K562 (cell line): ENCODE results near the gene ZNRF2. TPM values are rescaled to one million over a fixed set of nuclear protein-coding genes. Genes with fewer than 3 reads are reported as not detected.
A peak's percentile ranks its signal among the peaks of the same experiment; 100 is the strongest.
"Not testable (repeated sequence)": the region's sequence is repeated elsewhere in the genome, so short reads cannot be mapped to it uniquely, and the experiment has no call there.

ENCODE experiments used
- ARID1B ChIP-seq: fragments of 450-650 bp; IDR thresholded peaks from 2 replicates; pipeline ENCODE4 v1.6.1; 2016; ENCODE audit warnings: antibody characterized with exemption, mild to moderate bottlenecking, inconsistent platforms
- ARID3A ChIP-seq: IDR thresholded peaks from 2 replicates; pipeline ENCODE4 v1.6.1; 2012; ENCODE audit warnings: low read depth, low read length, improper control_type of control experiment, borderline replicate concordance
- CBFA2T3 ChIP-seq: fragments of 450-650 bp; IDR thresholded peaks from 2 replicates; pipeline ENCODE4 v1.6.1; 2017
- DPF2 ChIP-seq: fragments of 450-650 bp; IDR thresholded peaks from 2 replicates; pipeline ENCODE4 v1.6.1; 2016
- FOXM1 ChIP-seq, 2 experiments: fragments of 450-650 bp in 1 of 2; sonication (generic) in 1 of 2; formaldehyde crosslinking in 1 of 2; IDR thresholded peaks; 2 replicates each; pipeline versions ENCODE4 v1.6.1 to v1.9.0; 2017 to 2022; ENCODE audit warnings: low read depth in 2 of 2, mild to moderate bottlenecking in 2 of 2, missing genetic modification reagents in 1 of 2, moderate library complexity in 1 of 2
- HDAC2 ChIP-seq: fragments of 450-650 bp; IDR thresholded peaks from 2 replicates; pipeline ENCODE4 v1.6.1; 2016; ENCODE audit warnings: mild to moderate bottlenecking
- KDM1A ChIP-seq, 2 experiments: fragments of 450-650 bp; IDR thresholded peaks; 2 replicates each; pipeline ENCODE4 v1.6.1; 2016; ENCODE audit warnings: mild to moderate bottlenecking in 2 of 2
- KLF16 ChIP-seq: IDR thresholded peaks from 2 replicates; pipeline ENCODE4 v1.6.1; 2016; ENCODE audit warnings: antibody characterized with exemption
- LEF1 ChIP-seq: fragments of 450-650 bp; IDR thresholded peaks from 2 replicates; pipeline ENCODE4 v1.6.1; 2016; ENCODE audit warnings: mild to moderate bottlenecking
- MAFF ChIP-seq: IDR thresholded peaks from 2 replicates; pipeline ENCODE4 v1.6.1; 2012; ENCODE audit warnings: low read length, improper control_type of control experiment
- MEIS2 ChIP-seq: fragments of 450-650 bp; IDR thresholded peaks from 2 replicates; pipeline ENCODE4 v1.6.1; 2014; ENCODE audit warnings: mild to moderate bottlenecking; ENCODE audit not compliant: partially characterized antibody
- MTA2 ChIP-seq: fragments of 450-650 bp; IDR thresholded peaks from 2 replicates; pipeline ENCODE4 v1.6.1; 2016; ENCODE audit warnings: low read depth
- NBN ChIP-seq: fragments of 450-650 bp; IDR thresholded peaks from 2 replicates; pipeline ENCODE4 v1.6.1; 2016; ENCODE audit warnings: low read depth, mild to moderate bottlenecking
- NCOR1 ChIP-seq: fragments of 450-650 bp; IDR thresholded peaks from 2 replicates; pipeline ENCODE4 v1.6.1; 2016; ENCODE audit warnings: mild to moderate bottlenecking, moderate library complexity
- NFE2L1 ChIP-seq: fragments of 450-650 bp; IDR thresholded peaks from 2 replicates; pipeline ENCODE4 v1.6.1; 2016; ENCODE audit warnings: missing genetic modification characterization, low read depth, mild to moderate bottlenecking, missing compliant biosample characterization, moderate library complexity, borderline replicate concordance
- NFIC ChIP-seq: fragments of 450-650 bp; IDR thresholded peaks from 2 replicates; pipeline ENCODE4 v1.6.1; 2017; ENCODE audit warnings: mild to moderate bottlenecking, inconsistent platforms
- POLR2AphosphoS5 ChIP-seq: IDR thresholded peaks from 2 replicates; pipeline ENCODE4 v1.6.1; 2011; ENCODE audit warnings: mild to moderate bottlenecking, low read depth, low read length, moderate library complexity; ENCODE audit not compliant: control insufficient read depth, insufficient read depth
- SMARCA4 ChIP-seq: fragments of 450-650 bp; IDR thresholded peaks from 2 replicates; pipeline ENCODE4 v1.6.1; 2016
- SMARCC2 ChIP-seq: fragments of 450-650 bp; IDR thresholded peaks from 2 replicates; pipeline ENCODE4 v1.6.1; 2017; ENCODE audit warnings: antibody characterized with exemption, moderate library complexity, mild to moderate bottlenecking, low read depth
- SMARCE1 ChIP-seq: fragments of 450-650 bp; IDR thresholded peaks from 2 replicates; pipeline ENCODE4 v1.7.1; 2016; ENCODE audit warnings: mild to moderate bottlenecking
- SOX6 ChIP-seq: fragments of 450-650 bp; IDR thresholded peaks from 2 replicates; pipeline ENCODE4 v1.6.1; 2014; ENCODE audit warnings: mild to moderate bottlenecking
- TAL1 ChIP-seq: fragments of 450-650 bp; IDR thresholded peaks from 2 replicates; pipeline ENCODE4 v1.6.1; 2016; ENCODE audit warnings: mild to moderate bottlenecking
- polyA plus RNA-seq, 8 experiments: library from polyadenylated mRNA; depleted of rRNA in 4 of 8; stranded (reverse) in 5 of 8; unstranded in 3 of 8; fragments of >200 nt; fragmentation: Nextera tagmentation in 2 of 8; fragmentation: Illumina TruSeq in 1 of 8; extraction: Ambion mirVana in 2 of 8; extraction: Trizol in 1 of 8; gene quantifications; 2 replicates each; pipeline versions ENCODE4 v1.2.1 to v1.2.3, GENCODE V29; 2011 to 2014; ENCODE audit warnings: inconsistent platforms in 1 of 8, missing spikeins in 1 of 8
- total RNA-seq, 7 experiments: library from RNA; depleted of rRNA in 6 of 7; stranded (reverse); fragments of >200 nt in 6 of 7; fragmentation: Illumina TruSeq in 2 of 7; extraction: Trizol in 2 of 7; gene quantifications; 2 replicates each; pipeline versions ENCODE4 v1.2.1 to v1.2.3, GENCODE V29; 2011 to 2021; ENCODE audit warnings: low replicate concordance in 1 of 7
- TF ChIP-seq, protein P1 (sequence below): fragments of 450-650 bp; IDR thresholded peaks from 2 replicates; pipeline ENCODE4 v1.6.1; 2016
- TF ChIP-seq, protein P2 (sequence below), 2 experiments: IDR thresholded peaks in 1 of 2; conservative IDR thresholded peaks in 1 of 2; 2 replicates each; pipeline ENCODE4 v1.6.1; 2016; ENCODE audit warnings: low read depth in 2 of 2, mild to moderate bottlenecking in 1 of 2, missing compliant biosample characterization in 1 of 2, missing genetic modification characterization in 1 of 2, moderate library complexity in 1 of 2
- TF ChIP-seq, protein P3 (sequence below), 2 experiments: fragments of 450-650 bp; conservative IDR thresholded peaks; 2 replicates each; pipeline ENCODE4 v1.6.1; 2017; ENCODE audit warnings: mild to moderate bottlenecking in 2 of 2, moderate library complexity in 2 of 2

The ZNRF2 gene
- total and polyA plus RNA-seq, 9 of the 15 experiments (the other 6 are each of a cell fraction or from before 2014, with no cell fraction given), result 1.1 to 13.9 (median 5.5) TPM

DNA sequence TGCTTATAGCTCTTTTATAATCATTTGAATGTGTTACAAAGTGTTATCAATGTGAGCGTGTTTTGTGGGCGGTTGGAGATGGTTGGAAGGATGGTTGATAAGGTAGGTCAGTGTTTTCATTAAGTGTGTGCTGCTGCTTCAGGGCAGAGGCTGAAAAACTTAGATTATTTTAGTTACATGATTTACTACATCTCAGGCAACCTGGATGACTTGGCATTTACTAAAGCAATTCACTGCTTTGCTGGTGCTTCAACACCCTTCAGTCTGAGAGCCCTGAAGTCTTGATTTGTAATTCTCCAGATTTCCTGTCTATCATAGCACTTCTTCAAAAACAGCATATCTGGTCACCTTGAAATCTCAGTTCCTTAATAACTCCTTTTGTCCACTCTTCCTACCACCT, 11.9 kb downstream of the ZNRF2 start (continued):
- TF ChIP-seq NBN, result peak; percentile 28; the same call in 1 of the 2 replicates
- TF ChIP-seq SOX6, result peak; percentile 75
- TF ChIP-seq, protein P1, sequence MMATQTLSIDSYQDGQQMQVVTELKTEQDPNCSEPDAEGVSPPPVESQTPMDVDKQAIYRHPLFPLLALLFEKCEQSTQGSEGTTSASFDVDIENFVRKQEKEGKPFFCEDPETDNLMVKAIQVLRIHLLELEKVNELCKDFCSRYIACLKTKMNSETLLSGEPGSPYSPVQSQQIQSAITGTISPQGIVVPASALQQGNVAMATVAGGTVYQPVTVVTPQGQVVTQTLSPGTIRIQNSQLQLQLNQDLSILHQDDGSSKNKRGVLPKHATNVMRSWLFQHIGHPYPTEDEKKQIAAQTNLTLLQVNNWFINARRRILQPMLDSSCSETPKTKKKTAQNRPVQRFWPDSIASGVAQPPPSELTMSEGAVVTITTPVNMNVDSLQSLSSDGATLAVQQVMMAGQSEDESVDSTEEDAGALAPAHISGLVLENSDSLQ, result peak; percentile 86
- TF ChIP-seq SMARCC2, result peak; percentile 67
- peak; percentile 51; the same call in 1 of the 2 replicates for TF ChIP-seq POLR2AphosphoS5
- TF ChIP-seq ARID1B, result peak; percentile 91
- TF ChIP-seq MAFF, result peak; percentile 72
- TF ChIP-seq NFE2L1 (tag), result peak; percentile 78
- TF ChIP-seq MEIS2, result peak; percentile 97
- peak; percentile 87 for TF ChIP-seq SMARCA4
- TF ChIP-seq, protein P2, sequence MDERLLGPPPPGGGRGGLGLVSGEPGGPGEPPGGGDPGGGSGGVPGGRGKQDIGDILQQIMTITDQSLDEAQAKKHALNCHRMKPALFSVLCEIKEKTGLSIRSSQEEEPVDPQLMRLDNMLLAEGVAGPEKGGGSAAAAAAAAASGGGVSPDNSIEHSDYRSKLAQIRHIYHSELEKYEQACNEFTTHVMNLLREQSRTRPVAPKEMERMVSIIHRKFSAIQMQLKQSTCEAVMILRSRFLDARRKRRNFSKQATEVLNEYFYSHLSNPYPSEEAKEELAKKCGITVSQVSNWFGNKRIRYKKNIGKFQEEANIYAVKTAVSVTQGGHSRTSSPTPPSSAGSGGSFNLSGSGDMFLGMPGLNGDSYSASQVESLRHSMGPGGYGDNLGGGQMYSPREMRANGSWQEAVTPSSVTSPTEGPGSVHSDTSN (CRISPR knock-in tag; IDR thresholded peaks at IDR 0.05; ENCODE audit: low read depth), result not testable (repeated sequence)
- TF ChIP-seq, protein P2 (tag; conservative IDR thresholded peaks at IDR 0.05; ENCODE audit: low read depth), result peak; percentile 92
- peak; percentile 96 for TF ChIP-seq HDAC2
- TF ChIP-seq LEF1, result peak; percentile 51; the same call in 1 of the 2 replicates
- peak; percentile 74 for TF ChIP-seq FOXM1 (IDR thresholded peaks at IDR 0.05; ENCODE audit: low read depth)
- TF ChIP-seq FOXM1 (CRISPR knock-in tag; IDR thresholded peaks at IDR 0.05; ENCODE audit: low read depth), result not testable (repeated sequence)
- peak; percentile 90 for TF ChIP-seq DPF2
- TF ChIP-seq CBFA2T3, result peak; percentile 92
- TF ChIP-seq ARID3A, result 0 out of 2 replicates have a peak, but pooled peaks have one; percentile 31
- TF ChIP-seq NCOR1, result peak; percentile 83
- TF ChIP-seq MTA2, result peak; percentile 71
- TF ChIP-seq, protein P3, sequence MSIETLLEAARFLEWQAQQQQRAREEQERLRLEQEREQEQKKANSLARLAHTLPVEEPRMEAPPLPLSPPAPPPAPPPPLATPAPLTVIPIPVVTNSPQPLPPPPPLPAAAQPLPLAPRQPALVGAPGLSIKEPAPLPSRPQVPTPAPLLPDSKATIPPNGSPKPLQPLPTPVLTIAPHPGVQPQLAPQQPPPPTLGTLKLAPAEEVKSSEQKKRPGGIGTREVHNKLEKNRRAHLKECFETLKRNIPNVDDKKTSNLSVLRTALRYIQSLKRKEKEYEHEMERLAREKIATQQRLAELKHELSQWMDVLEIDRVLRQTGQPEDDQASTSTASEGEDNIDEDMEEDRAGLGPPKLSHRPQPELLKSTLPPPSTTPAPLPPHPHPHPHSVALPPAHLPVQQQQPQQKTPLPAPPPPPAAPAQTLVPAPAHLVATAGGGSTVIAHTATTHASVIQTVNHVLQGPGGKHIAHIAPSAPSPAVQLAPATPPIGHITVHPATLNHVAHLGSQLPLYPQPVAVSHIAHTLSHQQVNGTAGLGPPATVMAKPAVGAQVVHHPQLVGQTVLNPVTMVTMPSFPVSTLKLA (conservative IDR thresholded peaks at IDR 0.05), result peak in 1 of 2 experiments; percentile 58; a peak in 2 of 4 replicates
- TF ChIP-seq KDM1A (IDR thresholded peaks at IDR 0.05), result peak; percentile 99
- peak; percentile 64 for TF ChIP-seq KLF16
- TF ChIP-seq SMARCE1, result peak; percentile 79; the same call in 1 of the 2 replicates
- TF ChIP-seq NFIC, result peak; percentile 62
- peak; percentile 88 for TF ChIP-seq TAL1
